Stomach (tissue), 9 donors: Measurements from ENCODE around the gene MAPK7. TPM values are rescaled to one million over a fixed set of nuclear protein-coding genes. Genes with fewer than 3 reads are reported as not detected.

Experiments
- DNase-seq, 2 donors: peaks; one replicate each; pipeline versions ENCODE4 v3.0.0 to v3.0.0-alpha.2; 2013 to 2019
- H3K27ac ChIP-seq, 5 donors: fragments of 200-600 bp in 4 of 5; sonication (generic) in 4 of 5; one replicate each; pipeline ENCODE4 v1.5.1; 2013 to 2019; ENCODE audit warnings: mild to moderate bottlenecking in 1 of 5, moderate library complexity in 1 of 5
- H3K27me3 ChIP-seq, 3 donors: fragments of 200-600 bp; sonication (generic); one replicate each; pipeline ENCODE4 v1.5.1; 2017 to 2019; ENCODE audit warnings: mixed run types in 1 of 3
- H3K36me3 ChIP-seq, 4 donors: fragments of 200-600 bp; sonication (generic); 1 replicate in 3 of 4; 2 replicates in 1 of 4; pipeline ENCODE4 v1.5.1; 2016 to 2019
- H3K4me1 ChIP-seq, 4 donors: fragments of 200-600 bp; sonication (generic); one replicate each; pipeline ENCODE4 v1.5.1; 2016 to 2019
- H3K4me3 ChIP-seq, 4 donors: fragments of 200-600 bp; sonication (generic) in 3 of 4; one replicate each; pipeline ENCODE4 v1.5.1; 2016 to 2019; ENCODE audit warnings: mild to moderate bottlenecking in 1 of 4
- H3K9me3 ChIP-seq, 4 donors: fragments of 200-600 bp; sonication (generic); one replicate each; pipeline ENCODE4 v1.5.1; 2016 to 2019
- EP300 ChIP-seq: sonication (generic); formaldehyde crosslinking; IDR thresholded peaks from one replicate; pipeline ENCODE4 v1.6.1; 2017; ENCODE audit warnings: antibody characterized with exemption
- POLR2A ChIP-seq, 4 donors: fragments of 450-650 bp; IDR thresholded peaks; one replicate each; pipeline ENCODE4 v1.6.1; 2016; ENCODE audit warnings: antibody characterized with exemption in 4 of 4, control low read depth in 2 of 4, mild to moderate bottlenecking in 1 of 4, moderate library complexity in 1 of 4
- POLR2AphosphoS5 ChIP-seq, 3 donors: sonication (generic); formaldehyde crosslinking; IDR thresholded peaks; one replicate each; pipeline ENCODE4 v1.6.1; 2016; ENCODE audit warnings: antibody characterized with exemption in 3 of 3
- WGBS, 5 donors: extraction: QIAGEN DNeasy Blood & Tissue Kit in 3 of 5; methylation state at CpG; one replicate each; pipeline versions ENCODE4 v1.1.5 to v1.1.7; 2013 to 2018; 5-methylcytosine and 5-hydroxymethylcytosine counted together
- intact Hi-C: fragments of 100-400 bp; cut with DNase I; formaldehyde crosslinking; loops from one replicate; pipeline ENCODE4 v1.15.1; 2023; ENCODE audit warnings: low total_unique reads
- polyA plus RNA-seq, 3 donors: library from polyadenylated mRNA; stranded (reverse); fragments of 200-250 nt; gene quantifications; one replicate each; pipeline ENCODE4 v1.2.3, GENCODE V29; 2013
- total RNA-seq, 5 donors: library from RNA; depleted of rRNA; stranded (reverse); fragments of >200 nt; gene quantifications; one replicate each; pipeline versions ENCODE4 v1.1.0 to v1.2.3, GENCODE V29; 2014 to 2016
- TF ChIP-seq, protein P1 (sequence below), 7 experiments: fragments of 450-650 bp in 4 of 7; fragments of 200-600 bp in 3 of 7; sonication (generic) in 3 of 7; IDR thresholded peaks; one replicate each; pipeline ENCODE4 v1.5.1; 2016 to 2019; ENCODE audit warnings: antibody characterized with exemption in 7 of 7, control low read depth in 2 of 7, mild to moderate bottlenecking in 1 of 7
- donor health status: healthy with polysubstance abuse.
- donor health status: Bipolar disorder and iron deficiency.
- donor health status: healthy.

The MAPK7 gene
- total and polyA plus RNA-seq, 8 donors = 10.3 to 221 (median 30.5) TPM

- DNase-seq = peak; percentile 96 to 97
- intact Hi-C loops = loop anchor here (10.0 kb wide), 1 partner anchor 402 kb away; no protein-coding TSS in a partner anchor
- Histone ChIP-seq H3K9me3 (no peaks in the 10 kb centered on the region), H3K4me3 (peak within 1 kb of the TSS; percentile 76 to 87 (median 76)), H3K4me1 (peaks cover 0 to 17% (median 14%) of the 10 kb centered on the region in 4 donors), H3K36me3 (peaks cover 0 to 15% (median 8%) of the 10 kb centered on the region in 4 donors), H3K27ac (peak within 1 kb of the TSS; percentile 82 to 92 (median 87)), H3K27me3 (no peaks in the 10 kb centered on the region)
- WGBS, 5 donors = 0 to 1% (median 0%) methylated on average over 58 to 83 of the region's 83 CpGs
- TF ChIP-seq EP300 = no peak
- peak; percentile 3 to 88 (median 85) for TF ChIP-seq POLR2AphosphoS5 (IDR thresholded peaks at IDR 0.05)
- TF ChIP-seq, protein P1, sequence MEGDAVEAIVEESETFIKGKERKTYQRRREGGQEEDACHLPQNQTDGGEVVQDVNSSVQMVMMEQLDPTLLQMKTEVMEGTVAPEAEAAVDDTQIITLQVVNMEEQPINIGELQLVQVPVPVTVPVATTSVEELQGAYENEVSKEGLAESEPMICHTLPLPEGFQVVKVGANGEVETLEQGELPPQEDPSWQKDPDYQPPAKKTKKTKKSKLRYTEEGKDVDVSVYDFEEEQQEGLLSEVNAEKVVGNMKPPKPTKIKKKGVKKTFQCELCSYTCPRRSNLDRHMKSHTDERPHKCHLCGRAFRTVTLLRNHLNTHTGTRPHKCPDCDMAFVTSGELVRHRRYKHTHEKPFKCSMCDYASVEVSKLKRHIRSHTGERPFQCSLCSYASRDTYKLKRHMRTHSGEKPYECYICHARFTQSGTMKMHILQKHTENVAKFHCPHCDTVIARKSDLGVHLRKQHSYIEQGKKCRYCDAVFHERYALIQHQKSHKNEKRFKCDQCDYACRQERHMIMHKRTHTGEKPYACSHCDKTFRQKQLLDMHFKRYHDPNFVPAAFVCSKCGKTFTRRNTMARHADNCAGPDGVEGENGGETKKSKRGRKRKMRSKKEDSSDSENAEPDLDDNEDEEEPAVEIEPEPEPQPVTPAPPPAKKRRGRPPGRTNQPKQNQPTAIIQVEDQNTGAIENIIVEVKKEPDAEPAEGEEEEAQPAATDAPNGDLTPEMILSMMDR (IDR thresholded peaks at IDR 0.05) = peak in 6 of 7 experiments; percentile 77 to 99 (median 96)
These were observed 15.8 kb upstream of the MAPK7 start, which contains the start of gene B9D1 for GRCh38 chr17:19362277-19363113. TSS of gene B9D1 (minus strand) at chr17:19362723. CDS start at chr17:19362569, 154 bp downstream.

DNA sequence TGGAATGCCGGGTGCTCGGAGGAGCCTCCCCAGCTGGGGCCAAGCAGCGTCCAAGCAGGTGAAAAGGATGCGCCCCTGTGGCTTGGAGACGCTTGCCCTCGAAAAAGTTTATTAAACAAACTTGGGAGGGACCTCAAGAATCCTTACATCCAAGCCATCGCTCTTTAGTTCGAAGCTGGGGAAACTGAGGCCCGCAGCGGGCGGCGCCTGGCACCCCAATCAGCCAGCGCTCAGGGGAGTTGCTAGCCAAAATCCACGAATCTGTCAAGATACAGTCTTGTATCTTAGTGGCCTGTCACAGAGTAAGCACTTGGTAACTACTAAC is 15.2 kb upstream of the MAPK7 start:
- Histone ChIP-seq H3K27me3 (no peaks in the 10 kb centered on the region), H3K36me3 (peaks cover 0 to 9% (median 3%) of the 10 kb centered on the region in 4 donors), H3K4me3 (peak overlapping the region; percentile 76 to 87 (median 76)), H3K27ac (peak overlapping the region; percentile 82 to 92 (median 87)), H3K9me3 (no peaks in the 10 kb centered on the region), H3K4me1 (peaks cover 0 to 17% (median 14%) of the 10 kb centered on the region in 4 donors)
- intact Hi-C loops = loop anchor here (10.0 kb wide), 1 partner anchor 402 kb away; no protein-coding TSS in a partner anchor
- TF ChIP-seq, protein P1 (IDR thresholded peaks at IDR 0.05) = peak in 1 of 7 experiments; percentile 28
- TF ChIP-seq EP300 = no peak
- DNase-seq = no peak
- 23 to 32% (median 28%) methylated on average over 9 to 14 of the region's 14 CpGs for WGBS, 5 donors

GRCh38 chr17:19363460-19364035 is 14.8 kb upstream of the MAPK7 start:
- TF ChIP-seq POLR2A (IDR thresholded peaks at IDR 0.05) = no peak
- no peak for TF ChIP-seq POLR2AphosphoS5 (IDR thresholded peaks at IDR 0.05)
- TF ChIP-seq, protein P1 (IDR thresholded peaks at IDR 0.05) = no peak
- no peak for TF ChIP-seq EP300
- Histone ChIP-seq H3K4me1 (peaks cover 0 to 17% (median 14%) of the 10 kb centered on the region in 4 donors), H3K36me3 (peaks cover 0 to 4% (median under 1%) of the 10 kb centered on the region in 4 donors), H3K27ac (peak overlapping the region in 1 of 5 donors; percentile 92), H3K9me3 (no peaks in the 10 kb centered on the region), H3K4me3 (no peak overlapping the region), H3K27me3 (no peaks in the 10 kb centered on the region)
- intact Hi-C loops = loop anchor here (10.0 kb wide), 1 partner anchor 401 kb away; no protein-coding TSS in a partner anchor
- peak in 1 of 2 donors; percentile 30 for DNase-seq
- 41 to 50% (median 44%) methylated on average over 6 of the region's 6 CpGs for WGBS, 5 donors

DNA sequence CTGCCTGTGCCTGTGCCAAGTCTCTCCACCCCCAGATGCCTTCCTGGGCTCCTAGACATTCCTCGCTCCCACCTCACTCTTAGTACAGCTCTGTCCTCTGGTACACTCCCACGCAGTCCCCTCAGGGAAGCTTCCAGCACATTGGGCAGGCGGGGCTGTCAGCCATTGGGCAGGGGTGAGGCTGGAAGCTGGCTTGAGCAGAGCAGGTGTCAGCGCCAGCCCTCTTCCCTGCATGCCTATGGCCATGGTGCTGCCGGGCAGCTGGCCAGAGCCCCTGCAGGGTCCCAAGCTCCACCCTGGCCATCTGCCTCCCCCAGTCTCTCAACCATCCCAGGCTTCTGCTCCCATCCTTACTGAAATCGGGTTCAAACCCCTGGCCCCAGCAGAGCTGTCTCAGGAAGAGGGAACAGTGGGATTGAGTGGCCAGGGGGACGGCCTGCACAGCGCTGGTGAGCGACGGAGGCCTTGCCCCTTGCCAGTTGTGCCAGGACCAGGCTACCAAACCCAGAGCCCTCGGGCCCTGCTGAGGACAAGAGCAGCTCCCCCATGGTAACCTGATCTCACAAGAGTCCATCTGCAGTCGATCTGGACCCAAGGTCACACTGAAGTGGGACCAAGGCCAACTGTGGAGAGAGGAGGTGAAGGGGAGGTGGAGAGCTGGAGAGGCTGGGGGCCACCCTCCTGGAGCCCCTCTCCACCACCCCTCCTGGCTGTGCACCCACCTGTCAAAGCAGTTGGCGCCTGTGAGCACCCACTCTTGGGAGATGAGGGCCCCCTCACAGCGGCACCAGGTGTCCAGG is 13.4 kb upstream of the MAPK7 start:
- H3K36me3 ChIP-seq = no peaks in the 10 kb centered on the region
- WGBS, 5 donors = 75 to 80% (median 76%) methylated on average over 12 to 14 of the region's 14 CpGs
- intact Hi-C loops = loop anchor here (5.0 to 10.0 kb wide), 2 partner anchors 82 to 400 kb away; no protein-coding TSS in a partner anchor
- peaks cover 0 to 26% (median 14%) of the 10 kb centered on the region in 4 donors for H3K4me1 ChIP-seq
- H3K27ac ChIP-seq = no peak overlapping the region
- no peaks in the 10 kb centered on the region for H3K27me3 ChIP-seq
- peak in 1 of 2 donors; percentile 23 for DNase-seq
- H3K9me3 ChIP-seq = no peaks in the 10 kb centered on the region
- H3K4me3 ChIP-seq = no peak overlapping the region
- TF ChIP-seq EP300 (no peak), POLR2AphosphoS5 (IDR thresholded peaks at IDR 0.05) (no peak), POLR2A (IDR thresholded peaks at IDR 0.05) (no peak)
- TF ChIP-seq, protein P1 (IDR thresholded peaks at IDR 0.05) = no peak
